WTC11 (cell line): ENCODE results near the gene GGN. TPM values are rescaled to one million over a fixed set of nuclear protein-coding genes. Genes with fewer than 3 reads are reported as not detected.

Experiments
- ATAC-seq: fragments of 200-7000 bp; cut with Tn5 transposase; 2 replicates; pipeline ENCODE4 v1.10.0; 2021; ENCODE audit warnings: mild to moderate bottlenecking, moderate library complexity
- CTCF ChIA-PET: fragments of 300-600 bp; sonication (Branson Sonifier 250); formaldehyde crosslinking; loops from one replicate; lab custom pipeline; 2021; ENCODE audit warnings: antibody characterized with exemption; lab: Charles Lee
- POLR2A ChIA-PET: fragments of 350-600 bp; sonication (Branson Sonifier 250); formaldehyde crosslinking; loops from one replicate; lab custom pipeline; 2021; ENCODE audit warnings: antibody characterized with exemption; lab: Charles Lee
- DNase-seq: peaks from one replicate; pipeline ENCODE4 v3.0.0; 2021; ENCODE audit warnings: low spot score
- H3K27ac Mint-ChIP-seq: 2 replicates; pipeline ENCODE4 v1.8.0; 2021; ENCODE audit warnings: mixed read lengths
- H3K27me3 Mint-ChIP-seq: 2 replicates; pipeline ENCODE4 v1.8.0; 2021; ENCODE audit warnings: low read depth, mild to moderate bottlenecking, moderate library complexity, mixed read lengths
- H3K36me3 Mint-ChIP-seq: 2 replicates; pipeline ENCODE4 v1.8.0; 2021; ENCODE audit warnings: mixed read lengths
- H3K4me1 Mint-ChIP-seq: 2 replicates; pipeline ENCODE4 v1.8.0; 2022; ENCODE audit warnings: mixed read lengths
- H3K4me3 Mint-ChIP-seq: 2 replicates; pipeline ENCODE4 v1.8.0; 2021; ENCODE audit warnings: mild to moderate bottlenecking, moderate library complexity, mixed read lengths
- H3K9me3 Mint-ChIP-seq: 2 replicates; pipeline ENCODE4 v1.8.0; 2021; ENCODE audit warnings: mixed read lengths
- ATF2 ChIP-seq: sonication (generic); formaldehyde crosslinking; IDR thresholded peaks from 2 replicates; pipeline ENCODE4 v1.8.1; 2022; ENCODE audit warnings: low read depth, missing genetic modification reagents, borderline replicate concordance
- ATF3 ChIP-seq: sonication (generic); formaldehyde crosslinking; conservative IDR thresholded peaks from 2 replicates; pipeline ENCODE4 v1.8.1; 2022; ENCODE audit warnings: mild to moderate bottlenecking, missing genetic modification reagents
- CTCF ChIP-seq: fragments of 200-600 bp; IDR thresholded peaks from 2 replicates; pipeline ENCODE4 v1.8.0; 2022; ENCODE audit warnings: antibody characterized with exemption
- FOXP1 ChIP-seq: sonication (generic); formaldehyde crosslinking; IDR thresholded peaks from 2 replicates; pipeline ENCODE4 v1.8.0; 2022; ENCODE audit warnings: missing genetic modification reagents, mild to moderate bottlenecking, moderate library complexity, borderline replicate concordance
- GTF2I ChIP-seq: fragments of 250-450 bp; sonication (Bioruptor Pico); conservative IDR thresholded peaks from 2 replicates; pipeline ENCODE4 v1.4.0; 2021; ENCODE audit warnings: mild to moderate bottlenecking
- IRF2 ChIP-seq: sonication (generic); formaldehyde crosslinking; IDR thresholded peaks from 2 replicates; pipeline ENCODE4 v1.8.0; 2022; ENCODE audit warnings: low read depth, missing genetic modification reagents, borderline replicate concordance
- MLX ChIP-seq: sonication (generic); formaldehyde crosslinking; IDR thresholded peaks from 2 replicates; pipeline ENCODE4 v1.8.1; 2023; ENCODE audit warnings: mild to moderate bottlenecking, missing genetic modification reagents, moderate library complexity
- NR2C2 ChIP-seq: sonication (generic); formaldehyde crosslinking; IDR thresholded peaks from 2 replicates; pipeline ENCODE4 v1.8.0; 2022; ENCODE audit warnings: mild to moderate bottlenecking, missing genetic modification reagents
- OVOL2 ChIP-seq: fragments of 250-450 bp; sonication (Bioruptor Pico); IDR thresholded peaks from 2 replicates; pipeline ENCODE4 v1.9.0; 2021; ENCODE audit warnings: mild to moderate bottlenecking, borderline replicate concordance
- PRDM15 ChIP-seq: sonication (generic); formaldehyde crosslinking; IDR thresholded peaks from 2 replicates; pipeline ENCODE4 v1.8.0; 2022; ENCODE audit warnings: missing genetic modification reagents
- RELA ChIP-seq: sonication (generic); formaldehyde crosslinking; IDR thresholded peaks from 2 replicates; pipeline ENCODE4 v1.8.1; 2022; ENCODE audit warnings: missing genetic modification reagents, mild to moderate bottlenecking, borderline replicate concordance
- RORB ChIP-seq: fragments of 250-450 bp; sonication (Bioruptor Pico); IDR thresholded peaks from 2 replicates; pipeline ENCODE4 v1.9.0; 2021; ENCODE audit warnings: mild to moderate bottlenecking
- SMAD3 ChIP-seq: sonication (generic); formaldehyde crosslinking; IDR thresholded peaks from 2 replicates; pipeline ENCODE4 v1.8.0; 2022; ENCODE audit warnings: missing genetic modification reagents, mild to moderate bottlenecking, borderline replicate concordance
- SOX15 ChIP-seq: fragments of 250-450 bp; sonication (Bioruptor Pico); IDR thresholded peaks from 2 replicates; pipeline ENCODE4 v1.9.0; 2021; ENCODE audit warnings: mild to moderate bottlenecking
- TEAD1 ChIP-seq: sonication (generic); formaldehyde crosslinking; IDR thresholded peaks from 2 replicates; pipeline ENCODE4 v1.8.0; 2022; ENCODE audit warnings: mild to moderate bottlenecking, missing genetic modification reagents
- USF2 ChIP-seq: sonication (generic); formaldehyde crosslinking; IDR thresholded peaks from 2 replicates; pipeline ENCODE4 v1.8.1; 2023; ENCODE audit warnings: mild to moderate bottlenecking, missing genetic modification reagents, moderate library complexity
- ZNF281 ChIP-seq: sonication (generic); formaldehyde crosslinking; IDR thresholded peaks from 2 replicates; pipeline ENCODE4 v1.8.0; 2023; ENCODE audit warnings: mild to moderate bottlenecking, missing genetic modification reagents
- ZNF317 ChIP-seq: sonication (generic); formaldehyde crosslinking; IDR thresholded peaks from 2 replicates; pipeline ENCODE4 v1.8.1; 2023; ENCODE audit warnings: low read depth, mild to moderate bottlenecking, moderate library complexity, missing genetic modification reagents, borderline replicate concordance
- ZNF512 ChIP-seq: sonication (generic); formaldehyde crosslinking; IDR thresholded peaks from 2 replicates; pipeline ENCODE4 v1.8.1; 2022; ENCODE audit warnings: missing genetic modification reagents, borderline replicate concordance
- total RNA-seq: library from RNA; stranded (reverse); gene quantifications from 3 replicates; pipeline ENCODE4 v1.2.3, GENCODE V29; 2021

The GGN gene
- total RNA-seq, 1 experiment from 2014 or later: 2.4 TPM

GRCh38 chr19:38383184-38383583, 4.7 kb downstream of the GGN start (continued):
- TF ChIP-seq PRDM15 (CRISPR knock-in tag) (no peak), USF2 (CRISPR knock-in tag) (no peak), ZNF281 (CRISPR knock-in tag) (no peak), RORB (CRISPR knock-in tag) (no peak), CTCF (no peak)

GRCh38 chr19:38381138-38381537, 6.7 kb downstream of the GGN start:
- Mint-ChIP-seq H3K4me3 (no peak overlapping the region), H3K27ac (no peak overlapping the region), H3K4me1 (peaks cover 8% of the 10 kb centered on the region), H3K36me3 (peaks cover 39% of the 10 kb centered on the region), H3K27me3 (no peaks in the 10 kb centered on the region), H3K9me3 (no peaks in the 10 kb centered on the region)
- DNase-seq (no peak), ATAC-seq (no peak)
- ChIA-PET POLR2A (no interaction called here), CTCF (no interaction called here)
- TF ChIP-seq TEAD1 (no peak), MLX (no peak)

- CTCF ChIA-PET: interaction anchor here (1.8 kb wide), 1 partner anchor 146 kb away, joined by 4 read pairs; no protein-coding TSS in a partner anchor
- Mint-ChIP-seq H3K27ac (no peak overlapping the region), H3K9me3 (no peaks in the 10 kb centered on the region), H3K36me3 (peaks cover 39% of the 10 kb centered on the region), H3K4me1 (peaks cover 14% of the 10 kb centered on the region), H3K4me3 (no peak overlapping the region), H3K27me3 (no peaks in the 10 kb centered on the region)
- ATAC-seq: no peak
- POLR2A ChIA-PET: interaction anchor here (0.6 kb wide), 1 partner anchor 185 kb away, joined by 3 read pairs; no protein-coding TSS in a partner anchor
- no peak for DNase-seq
- no peak for TF ChIP-seq OVOL2
- TF ChIP-seq TEAD1: no peak
- no peak for TF ChIP-seq RELA (CRISPR knock-in tag)
- TF ChIP-seq ATF3 (CRISPR knock-in tag): no peak
- TF ChIP-seq FOXP1 (CRISPR knock-in tag): no peak
- no peak for TF ChIP-seq NR2C2
- no peak for TF ChIP-seq IRF2 (CRISPR knock-in tag)
- no peak for TF ChIP-seq SOX15 (CRISPR knock-in tag)
- TF ChIP-seq SMAD3 (CRISPR knock-in tag): no peak
- TF ChIP-seq ATF2: no peak
- no peak for TF ChIP-seq ZNF512 (CRISPR knock-in tag)
- no peak for TF ChIP-seq ZNF317
- TF ChIP-seq GTF2I (CRISPR knock-in tag): no peak
Observed at GRCh38 chr19:38378866-38379265, 9.0 kb downstream of the GGN start.
